Upper lobe of left lung (tissue), 6 donors: Measurements from ENCODE around the gene AGBL4. TPM values are rescaled to one million over a fixed set of nuclear protein-coding genes. Genes with fewer than 3 reads are reported as not detected.
"Not testable (repeated sequence)": the region's sequence is repeated elsewhere in the genome, so short reads cannot be mapped to it uniquely, and the experiment has no call there.

Experiments
- ATAC-seq, 2 donors: fragments of 200-7000 bp; cut with Tn5 transposase; one replicate each; pipeline ENCODE4 v1.9.1; 2022; ENCODE audit warnings: mild to moderate bottlenecking in 2 of 2, moderate library complexity in 2 of 2; ENCODE audit not compliant: low FRiP score in 2 of 2
- DNase-seq, 2 donors: peaks; one replicate each; pipeline ENCODE4 v3.0.0-alpha.2; 2019 to 2020
- H3K27ac ChIP-seq, 4 donors: fragments of 200-600 bp; sonication (generic); one replicate each; pipeline ENCODE4 v1.5.1; 2016 to 2019
- H3K27me3 ChIP-seq, 4 donors: fragments of 200-600 bp; sonication (generic); one replicate each; pipeline ENCODE4 v1.5.1; 2017 to 2019
- H3K36me3 ChIP-seq, 4 donors: fragments of 200-600 bp; sonication (generic); one replicate each; pipeline ENCODE4 v1.5.1; 2016 to 2019
- H3K4me1 ChIP-seq, 4 donors: fragments of 200-600 bp; sonication (generic); one replicate each; pipeline ENCODE4 v1.5.1; 2018 to 2019
- H3K4me3 ChIP-seq, 4 donors: fragments of 200-600 bp; sonication (generic); one replicate each; pipeline ENCODE4 v1.5.1; 2017 to 2019; ENCODE audit warnings: mild to moderate bottlenecking in 2 of 4, moderate library complexity in 1 of 4
- H3K9me3 ChIP-seq, 4 donors: fragments of 200-600 bp; sonication (generic); one replicate each; pipeline ENCODE4 v1.5.1; 2018 to 2019
- CTCF ChIP-seq, 6 experiments: fragments of 450-650 bp in 4 of 6; fragments of 200-600 bp in 2 of 6; sonication (generic) in 2 of 6; IDR thresholded peaks; one replicate each; pipeline ENCODE4 v1.5.1; 2016 to 2019; ENCODE audit warnings: antibody characterized with exemption in 6 of 6
- EP300 ChIP-seq, 4 donors: sonication (generic); formaldehyde crosslinking; IDR thresholded peaks; one replicate each; pipeline ENCODE4 v1.5.1; 2017; ENCODE audit warnings: antibody characterized with exemption in 4 of 4, control low read depth in 2 of 4
- POLR2A ChIP-seq, 4 donors: fragments of 450-650 bp; IDR thresholded peaks; one replicate each; pipeline ENCODE4 v1.5.1; 2016 to 2017; ENCODE audit warnings: antibody characterized with exemption in 4 of 4, mild to moderate bottlenecking in 2 of 4
- POLR2AphosphoS5 ChIP-seq, 2 donors: sonication (generic); formaldehyde crosslinking; IDR thresholded peaks; one replicate each; pipeline ENCODE4 v1.5.1; 2017; ENCODE audit warnings: antibody characterized with exemption in 2 of 2
- WGBS, 2 donors: methylation state at CpG; one replicate each; pipeline ENCODE4 v1.1.5; 2017 to 2018; 5-methylcytosine and 5-hydroxymethylcytosine counted together
- total RNA-seq, 6 donors: library from RNA; depleted of rRNA in 4 of 6; stranded (reverse); fragments of >200 nt in 4 of 6; gene quantifications; one replicate each; pipeline versions ENCODE4 v1.1.0 to v1.2.1, GENCODE V29; 2016 to 2021
- donor health status: DM: no; HTN: no; CAD: no; lungs with moderate emphysema.
- donor health status: DM: no; HTN: yes; CAD: no; lungs with severe emphysema.

AGBL4 gene
- total RNA-seq, 6 donors from 2014 or later, result 0.57 to 10.5 (median 1.5) TPM

GRCh38 chr1:49323925-49324540 lies 699.7 kb downstream of the AGBL4 start:
- Histone ChIP-seq H3K4me3 (no peak overlapping the region), H3K27me3 (no peaks in the 10 kb centered on the region), H3K9me3 (no peaks in the 10 kb centered on the region), H3K4me1 (no peaks in the 10 kb centered on the region), H3K36me3 (no peaks in the 10 kb centered on the region), H3K27ac (no peak overlapping the region)
- WGBS, 2 donors, result 93 to 95% methylated on average over 2 of the region's 2 CpGs
- no peak for DNase-seq
- ATAC-seq, result no peak
- TF ChIP-seq POLR2A (IDR thresholded peaks at IDR 0.05) (no peak), POLR2AphosphoS5 (IDR thresholded peaks at IDR 0.05) (no peak), CTCF (IDR thresholded peaks at IDR 0.05) (no peak), EP300 (IDR thresholded peaks at IDR 0.05) (no peak)

DNA sequence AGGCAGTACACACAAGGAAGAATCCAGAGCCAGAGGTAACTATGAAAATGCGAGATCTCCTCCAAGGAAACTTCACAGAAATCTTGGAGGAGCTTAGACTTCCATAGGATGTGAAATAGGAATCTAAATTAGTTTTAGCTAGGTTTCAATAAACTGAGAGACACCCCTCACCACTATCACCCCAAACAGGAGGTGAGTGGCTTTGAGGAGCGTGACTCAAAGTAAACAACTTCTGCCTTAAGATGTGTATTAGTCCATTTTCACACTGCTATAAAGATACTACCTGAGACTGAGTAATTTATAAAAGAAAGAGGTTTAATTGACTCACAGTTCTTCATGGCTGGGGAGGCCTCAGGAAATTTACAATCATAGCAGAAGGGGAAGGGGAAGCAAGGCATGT lies 703.3 kb downstream of the AGBL4 start:
- H3K4me1 ChIP-seq, DNase-seq, H3K9me3 ChIP-seq, H3K27ac ChIP-seq, ATAC-seq, H3K4me3 ChIP-seq, H3K27me3 ChIP-seq, H3K36me3 ChIP-seq: not testable (repeated sequence)
- 75 to 86% methylated on average over 2 of the region's 2 CpGs for WGBS, 2 donors

GRCh38 chr1:49319426-49319963 lies 704.3 kb downstream of the AGBL4 start:
- ATAC-seq, result no peak

DNA sequence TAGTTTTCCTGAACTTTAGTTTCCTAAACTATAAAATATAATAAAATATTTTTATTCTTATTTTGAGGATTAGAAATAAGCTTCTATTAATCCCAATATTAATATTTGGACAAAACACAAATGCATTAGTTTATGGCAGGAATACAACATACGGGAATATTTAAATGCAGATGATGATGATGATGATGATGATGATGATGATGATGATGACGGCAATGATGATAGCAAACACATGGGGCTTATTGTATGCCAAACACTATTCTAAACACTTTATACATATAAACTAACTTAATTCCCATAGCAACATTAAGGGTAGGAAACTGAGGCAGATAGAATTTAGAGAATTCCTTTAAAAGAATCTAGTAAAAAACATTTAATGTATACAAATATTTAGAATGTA lies 705.5 kb downstream of the AGBL4 start:
- H3K9me3 ChIP-seq, result no peaks in the 10 kb centered on the region
- H3K27ac ChIP-seq, result no peak overlapping the region
- no peaks in the 10 kb centered on the region for H3K4me1 ChIP-seq
- TF ChIP-seq POLR2AphosphoS5 (IDR thresholded peaks at IDR 0.05), result no peak
- TF ChIP-seq POLR2A (IDR thresholded peaks at IDR 0.05), result no peak
- no peak for TF ChIP-seq EP300 (IDR thresholded peaks at IDR 0.05)
- TF ChIP-seq CTCF (IDR thresholded peaks at IDR 0.05), result no peak
- 80 to 83% methylated on average over 2 of the region's 2 CpGs for WGBS, 2 donors
- no peak for ATAC-seq
- no peak for DNase-seq
- H3K4me3 ChIP-seq, result no peak overlapping the region
- no peaks in the 10 kb centered on the region for H3K27me3 ChIP-seq
- no peaks in the 10 kb centered on the region for H3K36me3 ChIP-seq

More at GRCh38 chr1:49319426-49319963, 704.3 kb downstream of the AGBL4 start:
- Histone ChIP-seq H3K4me3 (no peak overlapping the region), H3K27me3 (no peaks in the 10 kb centered on the region), H3K9me3 (no peaks in the 10 kb centered on the region), H3K27ac (no peak overlapping the region), H3K36me3 (no peaks in the 10 kb centered on the region), H3K4me1 (no peaks in the 10 kb centered on the region)
- no peak for DNase-seq
- TF ChIP-seq EP300 (IDR thresholded peaks at IDR 0.05), result no peak

- Histone ChIP-seq H3K4me1 (no peaks in the 10 kb centered on the region), H3K27ac (no peak overlapping the region), H3K9me3 (no peaks in the 10 kb centered on the region), H3K4me3 (no peak overlapping the region), H3K36me3 (no peaks in the 10 kb centered on the region), H3K27me3 (no peaks in the 10 kb centered on the region)
- DNase-seq (no peak), ATAC-seq (no peak)
- TF ChIP-seq POLR2AphosphoS5 (IDR thresholded peaks at IDR 0.05), result no peak
- no peak for TF ChIP-seq CTCF (IDR thresholded peaks at IDR 0.05)
- no peak for TF ChIP-seq POLR2A (IDR thresholded peaks at IDR 0.05)
- TF ChIP-seq EP300 (IDR thresholded peaks at IDR 0.05), result no peak
These were observed 716.3 kb downstream of the AGBL4 start for GRCh38 chr1:49307457-49307856.

GRCh38 chr1:49306507-49307070 lies 717.2 kb downstream of the AGBL4 start:
- 70 to 85% methylated on average over 1 of the region's 1 CpG for WGBS, 2 donors
- H3K4me3 ChIP-seq, result no peak overlapping the region
- no peak overlapping the region for H3K27ac ChIP-seq
- no peak for TF ChIP-seq CTCF (IDR thresholded peaks at IDR 0.05)
- no peak for TF ChIP-seq EP300 (IDR thresholded peaks at IDR 0.05)
- no peak for TF ChIP-seq POLR2AphosphoS5 (IDR thresholded peaks at IDR 0.05)
- no peak for TF ChIP-seq POLR2A (IDR thresholded peaks at IDR 0.05)
- no peaks in the 10 kb centered on the region for H3K27me3 ChIP-seq
- no peaks in the 10 kb centered on the region for H3K9me3 ChIP-seq
- no peaks in the 10 kb centered on the region for H3K36me3 ChIP-seq
- ATAC-seq (no peak), DNase-seq (no peak)
- H3K4me1 ChIP-seq, result no peaks in the 10 kb centered on the region

- not testable (repeated sequence) for H3K27me3 ChIP-seq, ATAC-seq, H3K9me3 ChIP-seq, H3K4me3 ChIP-seq, H3K4me1 ChIP-seq, H3K36me3 ChIP-seq, H3K27ac ChIP-seq, DNase-seq
- 77 to 95% methylated on average over 2 of the region's 2 CpGs for WGBS, 2 donors
These were observed 721.4 kb downstream of the AGBL4 start for GRCh38 chr1:49302400-49302799.
